Mesothelial cell of epicardium (in vitro differentiated cells): Measurements from ENCODE around the gene MACROD2. TPM values are rescaled to one million over a fixed set of nuclear protein-coding genes. Genes with fewer than 3 reads are reported as not detected.

Experiments
- DNase-seq, 2 experiments: peaks; one replicate each; pipeline ENCODE4 v3.0.0; 2021; ENCODE audit warnings: low spot score in 2 of 2; ENCODE audit not compliant: unreplicated experiment in 2 of 2
- H3K27ac Mint-ChIP-seq: 2 replicates; pipeline ENCODE4 v1.8.0; 2021; ENCODE audit warnings: mixed read lengths
- H3K27me3 Mint-ChIP-seq: 2 replicates; pipeline ENCODE4 v1.8.0; 2021; ENCODE audit warnings: low read depth, mixed read lengths
- H3K36me3 Mint-ChIP-seq: 2 replicates; pipeline ENCODE4 v1.8.0; 2021; ENCODE audit warnings: mixed read lengths
- H3K4me1 Mint-ChIP-seq: 2 replicates; pipeline ENCODE4 v1.8.0; 2021; ENCODE audit warnings: mixed read lengths
- H3K4me3 Mint-ChIP-seq: 2 replicates; pipeline ENCODE4 v1.8.0; 2021; ENCODE audit warnings: mild to moderate bottlenecking, moderate library complexity, mixed read lengths
- H3K9me3 Mint-ChIP-seq: 2 replicates; pipeline ENCODE4 v1.8.0; 2021; ENCODE audit warnings: mixed read lengths
- total RNA-seq: library from RNA; stranded (reverse); gene quantifications from 3 replicates; pipeline ENCODE4 v1.2.1, GENCODE V29; 2021
- TF ChIP-seq, protein P1 (sequence below): fragments of 200-600 bp; sonication (generic); IDR thresholded peaks from one replicate; pipeline ENCODE4 v1.5.0; 2021; ENCODE audit warnings: antibody characterized with exemption; ENCODE audit not compliant: unreplicated experiment

The MACROD2 gene
- total RNA-seq, 1 donor from 2014 or later = 10.0 TPM

DNA sequence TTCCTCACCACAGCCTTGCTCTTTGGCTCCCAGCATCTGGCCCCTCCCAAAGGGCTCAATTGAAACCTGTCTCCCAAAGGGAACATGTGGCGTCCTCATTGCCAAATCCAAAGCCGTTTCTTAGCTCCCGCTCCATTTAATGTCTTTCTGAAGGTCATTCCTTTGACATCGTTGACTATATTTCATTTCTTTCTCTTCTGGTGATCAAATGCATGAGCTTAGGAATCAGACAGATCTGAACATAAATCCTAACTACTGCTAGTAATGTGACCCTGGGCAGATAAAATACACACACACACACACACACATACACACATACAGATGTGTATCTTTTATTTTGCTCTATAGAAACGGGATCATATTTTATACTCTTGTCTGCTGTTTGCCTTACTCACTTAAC, 1306.8 kb downstream of the MACROD2 start:
- Mint-ChIP-seq H3K36me3 (no peaks in the 10 kb centered on the region), H3K27me3 (no peaks in the 10 kb centered on the region), H3K27ac (no peak overlapping the region), H3K4me3 (no peak overlapping the region), H3K4me1 (peaks cover 29% of the 10 kb centered on the region), H3K9me3 (peaks cover 18% of the 10 kb centered on the region)
- TF ChIP-seq, protein P1, sequence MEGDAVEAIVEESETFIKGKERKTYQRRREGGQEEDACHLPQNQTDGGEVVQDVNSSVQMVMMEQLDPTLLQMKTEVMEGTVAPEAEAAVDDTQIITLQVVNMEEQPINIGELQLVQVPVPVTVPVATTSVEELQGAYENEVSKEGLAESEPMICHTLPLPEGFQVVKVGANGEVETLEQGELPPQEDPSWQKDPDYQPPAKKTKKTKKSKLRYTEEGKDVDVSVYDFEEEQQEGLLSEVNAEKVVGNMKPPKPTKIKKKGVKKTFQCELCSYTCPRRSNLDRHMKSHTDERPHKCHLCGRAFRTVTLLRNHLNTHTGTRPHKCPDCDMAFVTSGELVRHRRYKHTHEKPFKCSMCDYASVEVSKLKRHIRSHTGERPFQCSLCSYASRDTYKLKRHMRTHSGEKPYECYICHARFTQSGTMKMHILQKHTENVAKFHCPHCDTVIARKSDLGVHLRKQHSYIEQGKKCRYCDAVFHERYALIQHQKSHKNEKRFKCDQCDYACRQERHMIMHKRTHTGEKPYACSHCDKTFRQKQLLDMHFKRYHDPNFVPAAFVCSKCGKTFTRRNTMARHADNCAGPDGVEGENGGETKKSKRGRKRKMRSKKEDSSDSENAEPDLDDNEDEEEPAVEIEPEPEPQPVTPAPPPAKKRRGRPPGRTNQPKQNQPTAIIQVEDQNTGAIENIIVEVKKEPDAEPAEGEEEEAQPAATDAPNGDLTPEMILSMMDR = no peak
- DNase-seq = no peak

DNA sequence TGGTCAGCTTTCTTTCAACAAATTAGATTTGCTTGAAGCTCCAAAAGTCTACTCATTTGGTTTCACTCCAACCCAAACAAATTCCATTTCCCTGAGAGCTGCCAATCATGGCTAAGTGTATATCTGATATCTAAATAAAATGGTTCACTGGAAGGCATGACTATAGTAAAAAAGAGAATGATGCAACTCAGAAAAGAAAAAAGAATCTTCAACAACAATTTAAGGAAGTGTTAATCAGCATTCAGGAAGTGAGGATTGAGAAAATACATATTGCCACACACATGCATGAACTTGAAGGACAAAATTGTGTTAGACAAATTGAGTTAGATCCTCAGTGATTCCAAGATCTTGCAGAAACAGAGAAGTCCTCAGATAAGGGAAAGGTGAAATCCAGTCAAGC, 1315.0 kb downstream of the MACROD2 start:
- no peaks in the 10 kb centered on the region for H3K4me1 Mint-ChIP-seq
- no peak overlapping the region for H3K4me3 Mint-ChIP-seq
- H3K27ac Mint-ChIP-seq = no peak overlapping the region
- TF ChIP-seq, protein P1 = no peak
- no peaks in the 10 kb centered on the region for H3K27me3 Mint-ChIP-seq
- H3K9me3 Mint-ChIP-seq = peaks cover 44% of the 10 kb centered on the region
- no peak for DNase-seq
- peaks cover 4% of the 10 kb centered on the region for H3K36me3 Mint-ChIP-seq

DNA sequence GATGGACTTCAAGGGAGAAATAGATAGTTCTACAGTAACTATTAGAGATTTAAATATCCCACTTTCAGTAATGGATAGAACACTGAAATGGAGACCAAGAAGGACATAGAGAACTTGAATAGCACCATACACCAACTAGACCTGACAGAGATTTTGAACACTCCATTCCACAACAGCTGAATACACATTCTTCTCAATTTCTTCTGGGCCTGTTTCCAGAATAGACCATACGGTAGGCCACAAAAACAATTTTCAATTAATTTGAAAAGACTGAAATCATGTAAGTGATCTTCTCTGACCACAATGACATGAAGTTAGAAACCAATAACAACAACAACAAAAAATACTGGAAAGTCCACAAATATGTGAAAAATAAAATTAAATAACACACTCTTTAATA, 1321.2 kb downstream of the MACROD2 start:
- H3K36me3 Mint-ChIP-seq = peaks cover 5% of the 10 kb centered on the region
- no peaks in the 10 kb centered on the region for H3K27me3 Mint-ChIP-seq
- H3K4me1 Mint-ChIP-seq = no peaks in the 10 kb centered on the region
- peaks cover 32% of the 10 kb centered on the region for H3K9me3 Mint-ChIP-seq
- TF ChIP-seq, protein P1 = no peak
- no peak overlapping the region for H3K4me3 Mint-ChIP-seq
- H3K27ac Mint-ChIP-seq = no peak overlapping the region
- no peak for DNase-seq

DNA sequence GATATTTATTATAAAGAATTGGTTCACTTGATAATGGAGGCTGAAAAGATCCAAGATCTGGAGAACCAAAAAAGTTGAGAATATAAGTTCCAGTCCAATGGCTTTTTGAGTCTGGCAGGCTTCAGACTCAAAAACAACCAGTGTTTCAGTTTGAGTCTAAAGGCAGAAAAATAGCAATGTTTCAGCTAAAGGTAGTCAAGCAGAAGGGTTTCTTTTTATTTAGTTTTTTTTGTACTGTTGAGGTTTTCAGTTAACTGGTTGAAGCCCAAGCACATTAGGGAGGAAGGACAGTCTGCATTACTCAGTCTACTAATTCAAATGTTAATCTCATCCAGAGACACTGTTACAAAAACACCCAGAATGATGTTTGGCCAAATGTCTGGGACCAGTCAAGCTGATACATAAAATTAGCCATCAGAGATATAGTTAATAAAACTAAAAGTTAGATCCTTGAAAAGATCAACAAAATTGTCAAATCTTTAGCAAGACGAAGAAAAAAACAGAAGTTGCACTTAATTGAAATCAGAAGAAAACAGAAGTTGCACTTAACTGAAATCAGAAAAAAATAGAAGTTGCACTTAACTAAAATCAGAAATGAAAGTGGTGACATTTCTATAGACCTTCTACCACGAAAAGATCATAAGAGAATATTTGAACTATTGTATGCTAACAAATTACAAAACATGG, 1322.4 kb downstream of the MACROD2 start:
- H3K4me3 Mint-ChIP-seq = no peak overlapping the region
- H3K4me1 Mint-ChIP-seq = no peaks in the 10 kb centered on the region
- no peaks in the 10 kb centered on the region for H3K27me3 Mint-ChIP-seq
- no peak overlapping the region for H3K27ac Mint-ChIP-seq
- H3K9me3 Mint-ChIP-seq = peaks cover 32% of the 10 kb centered on the region
- no peak for DNase-seq
- TF ChIP-seq, protein P1 = no peak
- H3K36me3 Mint-ChIP-seq = peaks cover 5% of the 10 kb centered on the region

DNA sequence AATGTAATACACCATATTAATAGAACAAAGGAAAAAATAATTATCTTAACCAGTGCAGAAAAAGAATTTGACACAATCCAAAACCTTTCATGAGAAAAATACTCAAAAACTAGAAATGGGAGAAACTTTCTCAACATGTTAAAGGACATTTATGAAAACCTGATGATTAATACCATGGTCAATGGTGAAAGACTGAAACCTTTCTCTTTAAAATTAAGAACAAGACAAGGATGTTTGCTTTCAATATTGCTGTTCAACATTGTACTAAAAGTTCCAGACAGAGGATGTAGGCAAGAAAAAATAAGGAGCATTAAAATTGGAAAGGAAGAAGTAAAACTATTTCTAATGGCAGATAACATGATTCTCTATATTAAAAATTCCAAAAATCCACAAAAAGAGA, 1323.4 kb downstream of the MACROD2 start:
- Mint-ChIP-seq H3K4me3 (no peak overlapping the region), H3K9me3 (peaks cover 32% of the 10 kb centered on the region), H3K27ac (no peak overlapping the region), H3K4me1 (no peaks in the 10 kb centered on the region), H3K36me3 (peaks cover 5% of the 10 kb centered on the region), H3K27me3 (no peaks in the 10 kb centered on the region)
- no peak for DNase-seq
- TF ChIP-seq, protein P1 = no peak
